ENCODE measurements around the gene NIPSNAP3A.
"Not testable (repeated sequence)": the region's sequence is repeated elsewhere in the genome, so short reads cannot be mapped to it uniquely, and the experiment has no call there.

The NIPSNAP3A gene

DNA sequence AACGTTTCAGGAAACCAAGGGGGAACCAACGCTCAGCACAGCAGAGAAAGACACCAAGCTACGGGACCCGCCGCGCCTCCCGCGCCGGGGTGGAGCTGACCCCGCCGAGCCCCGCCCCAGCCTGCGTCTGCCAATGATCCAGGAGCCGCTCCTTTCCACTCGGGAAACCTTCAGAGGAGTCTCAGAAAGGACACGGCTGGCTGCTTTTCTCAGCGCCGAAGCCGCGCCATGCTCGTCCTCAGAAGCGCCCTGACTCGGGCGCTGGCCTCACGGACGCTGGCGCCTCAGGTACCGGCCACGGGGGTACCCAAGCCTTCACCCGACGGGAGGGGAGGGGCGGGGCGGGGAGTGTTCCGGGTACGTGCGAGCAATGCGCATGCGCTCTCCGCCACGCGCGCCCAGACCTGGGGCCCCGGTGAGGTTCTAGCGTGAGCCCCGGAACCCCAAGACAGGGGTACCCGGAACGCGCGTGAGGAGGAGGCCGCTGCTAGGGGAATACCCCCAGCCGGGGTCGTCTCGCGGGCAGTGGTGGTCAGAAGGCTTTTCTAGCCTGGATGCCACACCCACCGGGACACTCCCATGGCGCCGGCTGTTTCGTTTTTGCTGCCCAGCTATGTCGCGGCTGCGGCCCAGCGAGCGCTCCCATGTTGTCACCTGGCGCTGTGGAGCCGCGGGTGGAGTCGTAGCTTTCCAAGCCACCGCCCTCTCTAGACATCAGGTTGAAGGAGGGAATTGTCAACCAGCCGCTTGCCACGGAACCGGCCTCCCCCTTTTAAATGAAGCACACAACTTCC is at the start of gene NIPSNAP3A:
TSS of gene NIPSNAP3A (plus strand) at position 119 of the 794 bp plus-strand sequence. CDS start at position 229, 110 bp downstream.
- in situ Hi-C loops (cut with MboI; ENCODE audit: low sequenced_read_pairs), result no loop called here

DNA sequence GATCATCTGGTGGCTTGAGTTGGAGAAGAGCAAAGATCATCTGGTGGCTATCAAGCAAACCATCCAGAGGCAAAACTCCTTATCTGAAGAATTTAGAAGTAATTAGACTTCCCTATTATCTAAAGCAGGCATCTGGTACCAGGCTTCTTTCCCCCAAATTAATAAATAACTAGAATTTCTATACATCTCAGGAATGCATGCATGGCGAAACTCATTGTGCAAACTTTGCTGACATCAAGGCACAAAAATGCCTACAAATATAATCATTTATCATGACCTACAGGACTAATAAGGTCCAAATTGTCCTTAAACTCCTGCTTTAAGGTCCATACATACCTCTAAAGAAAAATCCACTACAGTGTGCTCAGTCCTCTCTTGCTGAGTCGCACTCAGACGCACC is 47.2 kb upstream of the NIPSNAP3A start:
- in situ Hi-C loops (cut with MboI; ENCODE audit: low sequenced_read_pairs), result no loop called here

DNA sequence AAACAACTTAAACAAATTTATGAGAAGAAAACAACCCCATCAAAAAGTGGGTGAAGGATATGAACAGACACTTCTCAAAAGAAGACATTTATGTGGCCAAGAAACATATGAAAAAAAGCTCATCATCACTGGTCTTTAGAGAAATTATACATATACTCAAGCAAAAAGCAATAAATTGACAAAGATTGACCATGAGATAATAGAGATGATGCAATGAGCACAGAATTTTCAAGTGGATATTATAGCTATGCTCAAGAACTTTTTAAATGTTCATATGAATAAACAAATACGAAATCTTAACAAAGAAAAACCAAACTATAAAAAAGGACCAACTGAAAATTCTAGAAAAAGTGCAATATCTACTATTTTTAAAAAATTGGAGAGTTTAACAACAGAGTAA is 38.7 kb upstream of the NIPSNAP3A start:
- in situ Hi-C loops (cut with MboI; ENCODE audit: low sequenced_read_pairs), result not testable (repeated sequence)

DNA sequence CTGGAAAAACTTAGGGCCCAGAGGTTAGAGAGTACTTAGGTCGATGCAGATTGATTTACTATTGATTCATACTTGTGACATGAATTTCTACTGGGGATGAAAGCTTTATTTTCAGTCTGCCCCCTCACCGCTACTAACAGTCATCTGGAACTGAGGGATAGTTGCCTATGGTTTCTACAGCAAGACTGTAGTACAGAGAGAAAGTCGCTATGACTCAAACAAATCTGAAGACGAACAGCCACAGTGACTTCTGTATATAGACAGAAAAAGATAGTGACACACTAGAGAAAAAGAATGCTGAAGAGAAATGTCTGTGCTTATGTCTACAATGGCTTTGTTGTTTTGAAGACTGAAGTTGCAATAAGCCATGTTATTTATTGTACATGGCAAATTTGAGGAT is 35.9 kb upstream of the NIPSNAP3A start:
- in situ Hi-C loops (cut with MboI; ENCODE audit: low sequenced_read_pairs), result no loop called here

DNA sequence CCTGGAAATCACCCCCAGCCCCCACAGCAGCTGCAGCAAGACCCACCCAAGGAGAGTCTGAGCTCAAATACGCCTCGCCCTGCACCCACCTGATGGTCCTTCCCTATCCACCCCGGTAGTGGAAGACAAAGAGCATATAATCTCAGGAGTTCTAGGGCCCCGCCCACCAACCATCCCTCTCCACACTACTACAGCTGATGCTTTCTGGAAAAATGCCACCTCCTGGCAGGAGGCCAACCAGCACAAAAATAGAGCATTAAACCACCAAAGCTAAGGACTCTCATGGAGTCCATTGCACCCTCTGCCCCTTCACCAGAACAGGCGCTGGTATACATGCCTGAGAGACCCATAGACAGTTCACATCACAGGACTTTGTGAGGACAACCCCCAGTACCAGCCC is 22.5 kb upstream of the NIPSNAP3A start:
- in situ Hi-C loops (cut with MboI; ENCODE audit: low sequenced_read_pairs), result no loop called here

DNA sequence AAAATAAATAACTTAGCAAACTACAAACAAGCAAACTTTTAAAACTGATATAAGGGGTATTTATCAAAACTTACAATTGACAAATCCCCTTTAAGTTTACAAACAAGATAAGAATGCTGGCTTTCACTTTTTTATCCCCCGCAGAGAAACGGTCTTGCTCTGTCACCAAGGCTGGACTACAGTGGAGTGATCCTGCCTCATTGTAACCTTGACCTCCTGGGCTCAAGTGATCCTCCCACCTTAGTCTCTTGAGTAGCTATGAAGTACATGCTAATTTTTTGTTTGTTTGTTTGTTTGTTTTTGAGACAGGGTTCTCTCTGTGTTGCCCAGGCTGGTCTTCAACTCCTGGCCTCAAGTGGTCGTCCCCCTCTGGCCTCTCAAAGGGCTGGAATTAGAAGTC is 9.0 kb upstream of the NIPSNAP3A start:
- in situ Hi-C loops (cut with MboI; ENCODE audit: low sequenced_read_pairs), result no loop called here

DNA sequence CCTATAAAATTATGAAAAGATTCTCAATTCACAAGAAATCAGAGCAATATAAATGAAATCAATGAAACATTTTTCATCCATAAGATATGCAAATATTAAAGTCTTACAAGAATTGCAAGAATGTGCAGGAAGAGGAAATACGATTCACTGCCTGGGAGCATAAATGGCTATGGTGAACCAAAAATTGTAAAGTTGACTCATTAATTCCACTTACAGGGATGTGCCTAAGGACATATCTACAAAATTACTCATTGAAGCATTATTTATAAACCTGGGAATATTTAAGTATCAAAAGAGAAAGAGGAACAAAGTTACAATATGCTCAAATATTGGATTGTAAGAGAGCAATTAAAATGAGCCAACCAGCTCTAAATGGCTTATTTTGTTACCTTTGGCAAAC is 6.9 kb upstream of the NIPSNAP3A start:
- in situ Hi-C loops (cut with MboI; ENCODE audit: low sequenced_read_pairs), result no loop called here

DNA sequence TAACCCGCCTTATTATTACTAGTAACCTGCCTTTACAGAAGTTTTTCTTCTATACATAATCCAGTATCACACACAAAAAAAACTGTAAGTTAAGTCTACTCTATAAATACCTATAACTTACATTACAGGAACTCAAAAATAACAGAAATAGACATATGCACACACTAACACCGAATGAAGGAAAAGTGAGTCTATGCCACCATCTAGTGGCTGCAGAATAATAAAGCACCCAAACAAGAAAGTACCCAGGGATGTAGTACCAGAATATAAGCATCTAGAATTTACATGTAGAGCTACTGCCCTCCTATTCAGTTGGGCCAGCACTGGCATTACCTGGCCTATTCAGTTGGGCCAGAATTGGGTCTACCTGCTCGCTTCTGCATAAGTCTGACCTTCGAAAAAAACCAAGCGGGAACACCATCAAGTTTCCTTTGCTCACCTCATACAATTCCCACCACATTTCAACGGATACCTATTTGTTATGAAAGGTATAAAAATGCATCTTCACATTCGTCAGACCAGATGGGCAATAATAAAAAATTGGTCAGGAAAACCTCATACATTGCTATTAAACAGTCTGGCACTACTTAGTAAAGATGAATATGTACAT is 4.0 kb upstream of the NIPSNAP3A start:
- in situ Hi-C loops (cut with MboI; ENCODE audit: low sequenced_read_pairs), result no loop called here

DNA sequence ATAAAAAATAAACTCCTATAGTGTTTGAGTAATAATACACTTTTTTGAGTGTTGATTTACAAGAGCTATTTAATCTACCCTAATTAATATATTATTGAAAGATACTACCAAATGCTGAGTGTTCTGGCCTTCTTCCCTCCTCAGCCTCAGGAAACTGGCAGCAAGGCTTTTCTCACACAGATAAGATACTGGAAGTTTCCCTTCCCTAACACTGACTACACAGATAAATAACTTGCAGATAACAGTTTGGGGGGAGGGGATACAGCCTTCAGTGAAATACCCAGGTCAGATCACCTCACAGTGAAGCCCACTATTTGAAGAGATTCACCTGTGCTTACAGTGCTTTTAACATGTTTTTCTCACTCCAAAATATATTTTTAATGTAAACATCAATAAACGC is 1.6 kb upstream of the NIPSNAP3A start:
- in situ Hi-C loops (cut with MboI; ENCODE audit: low sequenced_read_pairs), result no loop called here

DNA sequence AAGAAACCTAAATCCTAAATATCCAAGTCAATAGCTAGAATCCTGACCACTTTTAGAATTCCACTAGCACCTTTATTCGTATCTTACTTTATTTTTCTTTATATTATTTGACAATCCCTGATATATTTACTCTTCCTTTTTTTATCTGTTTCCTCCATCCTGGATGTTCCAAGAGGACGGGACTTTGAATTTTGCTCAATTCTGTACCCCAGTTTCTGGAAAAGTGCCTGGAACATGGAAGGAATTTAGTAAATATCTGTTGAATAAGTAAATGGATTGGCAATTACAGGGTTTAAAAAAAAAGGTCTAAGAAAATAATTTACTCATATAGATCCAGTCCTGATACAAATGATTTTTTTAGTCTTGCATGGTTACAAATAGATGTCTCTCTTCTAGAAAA is 1.2 kb upstream of the NIPSNAP3A start:
- in situ Hi-C loops (cut with MboI; ENCODE audit: low sequenced_read_pairs), result no loop called here

DNA sequence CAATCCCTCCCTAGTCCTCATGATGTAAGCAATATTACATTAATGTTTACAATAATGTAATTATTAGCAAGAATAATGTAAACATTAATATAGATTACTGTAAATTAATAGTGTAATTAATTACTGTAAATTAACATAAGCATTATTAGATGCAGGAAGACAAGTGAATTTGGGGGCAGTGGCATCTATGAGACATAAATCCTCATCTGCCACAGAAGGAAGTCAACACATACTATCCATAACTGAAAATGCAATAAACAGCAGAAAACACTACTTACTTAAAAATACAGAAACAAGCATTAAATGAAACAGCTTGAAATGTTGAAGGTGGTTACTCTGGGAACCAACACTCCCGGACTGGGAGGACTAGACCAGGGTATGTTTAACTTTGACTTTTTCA is 685 bp upstream of the NIPSNAP3A start:
- in situ Hi-C loops (cut with MboI; ENCODE audit: low sequenced_read_pairs), result no loop called here

DNA sequence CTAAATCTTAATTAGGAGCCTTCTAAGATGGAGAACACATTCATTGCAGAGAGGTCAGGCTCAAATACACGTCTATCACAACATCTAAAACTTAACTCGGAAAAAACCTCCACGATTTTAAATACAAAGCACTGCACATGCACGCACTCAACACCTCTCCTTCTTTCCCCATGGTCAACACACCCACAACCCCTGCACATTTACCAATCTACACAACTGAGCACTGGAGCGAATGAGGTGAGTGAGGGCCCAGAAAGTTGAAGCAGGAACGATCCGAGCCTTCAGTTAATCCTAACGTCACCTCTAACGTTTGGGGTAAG is 278 bp upstream of the NIPSNAP3A start:
- in situ Hi-C loops (cut with MboI; ENCODE audit: low sequenced_read_pairs), result no loop called here

DNA sequence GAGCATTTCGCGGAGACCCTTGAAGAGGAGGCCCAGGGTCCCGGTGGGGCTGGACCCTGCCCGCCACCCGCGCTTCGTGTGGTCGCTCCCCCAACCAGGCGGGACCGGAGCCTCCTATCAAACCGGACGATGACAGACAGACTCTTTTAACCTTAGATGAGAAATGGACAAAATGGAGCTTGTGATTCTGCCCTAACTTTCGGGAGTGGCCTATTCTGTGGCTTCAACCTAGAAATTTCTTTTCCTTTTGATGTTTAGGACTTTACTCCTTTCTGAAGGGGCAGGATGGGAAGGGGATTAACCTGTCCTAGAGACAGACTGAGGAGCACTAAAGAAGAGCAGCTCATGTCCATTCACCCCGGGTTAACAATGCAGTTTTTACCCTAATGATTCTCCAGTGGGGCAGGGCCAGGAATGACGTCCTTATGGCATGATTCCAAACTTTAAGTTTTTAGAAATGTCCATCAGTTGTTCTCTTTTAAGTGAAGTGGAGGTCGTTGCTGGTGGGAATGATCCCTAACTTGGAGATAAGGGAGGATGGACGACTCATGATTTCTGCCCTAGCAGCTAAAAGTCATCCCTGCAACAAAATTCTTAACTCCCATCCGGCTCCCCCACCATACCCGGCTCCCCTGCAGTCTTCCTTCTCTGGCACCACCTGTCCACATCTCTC is 1.0 kb downstream of the NIPSNAP3A start:
- in situ Hi-C loops (cut with MboI; ENCODE audit: low sequenced_read_pairs), result no loop called here

DNA sequence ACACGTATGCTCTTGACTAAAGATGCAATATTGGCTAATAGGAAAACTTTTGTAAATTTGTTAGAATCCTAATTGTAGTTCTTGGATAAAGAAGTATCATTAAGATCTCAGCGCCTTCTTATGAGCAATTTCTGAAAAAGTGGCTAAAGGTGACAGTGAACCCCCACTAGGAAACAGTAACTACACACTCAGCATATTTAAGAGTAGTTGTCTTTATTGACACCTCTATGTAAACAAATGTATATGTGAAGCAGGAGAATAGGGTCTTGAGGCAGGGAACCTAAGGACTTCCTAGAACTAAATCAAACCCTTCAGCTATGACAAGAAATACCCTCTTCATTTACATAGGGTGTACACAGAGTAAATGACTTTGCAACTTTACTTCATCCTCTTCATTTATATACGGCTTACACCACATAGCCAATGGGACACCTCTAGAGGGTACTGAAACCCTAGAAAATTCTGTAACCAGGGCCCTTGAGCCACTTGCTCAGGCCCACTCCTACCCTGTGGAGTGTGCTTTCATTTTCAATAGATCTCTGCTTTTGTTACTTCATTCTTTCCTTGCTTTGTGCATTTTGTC is 2.8 kb downstream of the NIPSNAP3A start:
- in situ Hi-C loops (cut with MboI; ENCODE audit: low sequenced_read_pairs), result no loop called here

DNA sequence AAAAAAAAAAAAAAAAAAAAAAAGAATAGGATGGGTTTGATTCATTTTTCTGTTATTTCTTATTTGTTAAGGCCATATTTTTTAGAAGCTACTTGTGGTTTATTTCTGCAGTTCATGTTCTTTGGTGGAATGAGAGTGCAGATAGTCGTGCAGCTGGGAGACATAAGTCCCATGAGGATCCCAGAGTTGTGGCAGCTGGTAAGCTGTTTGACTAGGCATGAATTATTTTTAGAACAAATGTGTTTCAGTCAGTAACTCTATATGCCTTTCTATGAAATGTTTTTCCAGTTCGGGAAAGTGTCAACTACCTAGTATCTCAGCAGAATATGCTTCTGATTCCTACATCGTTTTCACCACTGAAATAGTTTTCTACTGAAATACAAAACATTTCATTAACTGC is 11.5 kb downstream of the NIPSNAP3A start:
- in situ Hi-C loops (cut with MboI; ENCODE audit: low sequenced_read_pairs), result no loop called here

DNA sequence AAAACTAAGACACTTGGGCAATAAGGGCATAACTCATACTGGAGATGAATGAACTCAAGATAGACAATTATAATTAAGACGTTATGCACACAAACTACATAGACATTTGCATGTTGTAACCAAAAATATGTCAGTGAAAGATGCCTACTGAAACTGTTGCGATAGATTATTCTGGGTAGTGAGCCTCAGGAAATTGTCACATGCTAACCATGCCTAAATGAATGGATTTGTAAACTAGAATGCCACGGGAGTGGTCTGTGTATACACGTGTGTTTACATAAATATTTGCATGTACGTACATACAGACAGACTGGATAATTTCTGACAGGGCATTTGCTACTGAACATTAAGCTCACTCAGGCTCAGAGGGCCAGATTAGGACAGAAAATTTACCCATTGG is 17.7 kb downstream of the NIPSNAP3A start:
- in situ Hi-C loops (cut with MboI; ENCODE audit: low sequenced_read_pairs), result no loop called here

DNA sequence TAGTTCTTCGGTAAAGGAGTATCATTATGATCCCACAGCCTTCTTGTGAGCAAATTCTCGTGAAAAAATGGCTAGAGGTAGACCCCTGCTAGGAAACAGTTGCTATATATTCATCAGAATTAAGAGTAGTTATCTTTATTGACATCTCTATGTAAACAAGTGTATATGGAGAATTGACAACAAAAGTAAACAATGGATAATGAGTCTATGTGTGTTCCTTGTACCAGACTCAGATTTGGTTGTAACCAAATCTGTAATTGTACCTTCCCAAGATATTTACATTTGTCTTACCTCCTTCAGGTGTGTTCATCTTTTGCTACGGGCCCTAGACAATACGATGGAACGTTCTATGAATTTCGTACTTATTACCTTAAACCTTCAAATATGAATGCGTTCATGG is 18.5 kb downstream of the NIPSNAP3A start:
- in situ Hi-C loops (cut with MboI; ENCODE audit: low sequenced_read_pairs), result no loop called here

DNA sequence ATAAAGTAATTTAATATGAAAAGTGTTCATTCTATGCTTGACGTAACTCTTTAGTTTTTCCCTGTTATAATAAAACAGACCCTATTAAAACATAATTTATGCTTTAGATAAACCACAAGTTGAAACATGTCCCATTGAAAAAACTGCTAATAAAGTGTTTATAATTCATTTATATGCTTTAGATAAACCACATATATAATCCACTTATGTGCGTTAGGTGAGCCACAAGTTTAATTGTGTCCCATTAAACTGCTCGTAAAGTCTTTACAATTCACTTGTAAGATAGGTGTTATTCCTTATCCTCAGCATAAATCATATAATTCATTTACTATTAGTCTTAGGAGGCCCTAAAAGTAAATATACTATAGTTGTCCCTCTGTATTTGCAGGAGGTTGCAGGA is 20.0 kb downstream of the NIPSNAP3A start:
- in situ Hi-C loops (cut with MboI; ENCODE audit: low sequenced_read_pairs), result no loop called here

DNA sequence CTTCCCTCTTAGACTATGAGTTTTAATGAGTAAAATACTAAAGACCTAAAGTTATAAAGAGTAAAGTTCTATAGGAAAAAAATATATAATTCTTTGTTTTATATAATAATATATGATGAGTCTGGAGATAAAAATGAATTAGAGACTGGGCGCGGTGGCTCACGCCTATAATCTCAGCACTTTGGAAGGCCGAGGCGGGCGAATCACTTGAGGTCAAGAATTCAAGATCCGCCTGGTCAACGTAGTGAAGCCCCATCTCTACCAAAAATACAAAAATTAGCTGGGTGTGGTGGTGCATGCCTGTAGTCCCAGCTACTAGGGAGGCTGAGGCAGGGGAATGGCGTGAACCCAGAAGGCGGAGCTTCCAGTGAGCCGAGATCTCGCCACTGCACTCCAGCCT is 21.5 kb downstream of the NIPSNAP3A start:
- in situ Hi-C loops (cut with MboI; ENCODE audit: low sequenced_read_pairs), result not testable (repeated sequence)

DNA sequence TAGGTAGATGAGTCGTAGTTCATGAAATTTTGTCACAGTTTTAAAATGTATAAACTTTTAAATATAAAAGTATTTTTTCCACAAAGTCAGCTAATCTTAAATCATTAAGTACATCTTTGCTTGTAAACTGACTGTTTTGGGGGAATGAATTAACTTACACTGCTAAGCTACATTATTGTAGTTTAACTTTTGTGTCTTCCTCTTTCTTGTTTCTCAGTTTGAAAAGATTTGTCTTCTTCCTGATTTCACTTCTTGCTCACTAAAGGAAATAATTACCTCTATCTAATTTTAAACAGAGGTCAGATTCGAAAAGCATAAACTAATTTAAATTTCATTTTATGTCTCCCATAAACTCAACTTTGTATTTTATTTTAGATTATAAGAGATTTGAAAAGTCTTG is 22.2 kb downstream of the NIPSNAP3A start:
- in situ Hi-C loops (cut with MboI; ENCODE audit: low sequenced_read_pairs), result no loop called here

DNA sequence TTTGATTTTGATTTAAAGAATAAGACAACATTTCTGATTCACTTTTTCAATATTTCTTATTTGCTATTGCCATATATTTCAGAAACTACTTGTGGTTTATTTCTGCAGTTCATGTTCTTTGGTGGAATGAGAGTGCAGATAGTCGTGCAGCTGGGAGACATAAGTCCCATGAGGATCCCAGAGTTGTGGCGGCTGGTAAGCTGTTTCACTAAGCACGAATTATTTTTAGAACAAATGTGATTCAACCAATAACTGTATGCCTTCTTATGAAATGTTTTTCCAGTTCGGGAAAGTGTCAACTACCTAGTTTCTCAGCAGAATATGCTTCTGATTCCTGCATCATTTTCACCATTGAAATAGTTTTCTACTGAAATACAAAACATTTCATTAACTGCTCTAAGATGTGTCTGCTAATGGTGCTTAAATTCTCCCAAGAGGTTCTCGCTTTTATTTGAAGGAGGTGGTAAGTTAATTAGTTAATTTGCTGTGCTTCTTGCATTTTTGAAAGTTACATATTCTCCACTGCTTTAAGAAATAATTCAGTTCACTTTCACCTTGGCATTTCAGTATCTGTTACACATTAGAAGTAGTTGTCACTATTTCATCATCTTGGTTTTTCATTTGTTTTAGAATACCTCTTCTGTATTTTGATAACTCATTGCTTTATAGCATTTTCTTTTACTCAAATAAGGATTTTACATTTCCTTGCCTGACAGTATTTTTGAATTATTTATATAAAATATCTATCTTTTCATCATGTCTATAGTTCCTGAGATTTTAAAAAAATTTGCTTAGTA is 25.4 kb downstream of the NIPSNAP3A start:
- in situ Hi-C loops (cut with MboI; ENCODE audit: low sequenced_read_pairs), result no loop called here
